ENCODE measurements around the gene RPL9. TPM values are rescaled to one million over a fixed set of nuclear protein-coding genes. Genes with fewer than 3 reads are reported as not detected.

Gene RPL9
- total RNA-seq, 2 donors from 2014 or later: 1,881 to 2,610 TPM

GRCh38 chr4:39452860-39453587 lies 5.7 kb downstream of the RPL9 start:
- peak overlapping the region; percentile 85 for H3K27ac Mint-ChIP-seq
- H3K36me3 Mint-ChIP-seq (ENCODE audit: low read depth): peaks cover 4% of the 10 kb centered on the region

DNA sequence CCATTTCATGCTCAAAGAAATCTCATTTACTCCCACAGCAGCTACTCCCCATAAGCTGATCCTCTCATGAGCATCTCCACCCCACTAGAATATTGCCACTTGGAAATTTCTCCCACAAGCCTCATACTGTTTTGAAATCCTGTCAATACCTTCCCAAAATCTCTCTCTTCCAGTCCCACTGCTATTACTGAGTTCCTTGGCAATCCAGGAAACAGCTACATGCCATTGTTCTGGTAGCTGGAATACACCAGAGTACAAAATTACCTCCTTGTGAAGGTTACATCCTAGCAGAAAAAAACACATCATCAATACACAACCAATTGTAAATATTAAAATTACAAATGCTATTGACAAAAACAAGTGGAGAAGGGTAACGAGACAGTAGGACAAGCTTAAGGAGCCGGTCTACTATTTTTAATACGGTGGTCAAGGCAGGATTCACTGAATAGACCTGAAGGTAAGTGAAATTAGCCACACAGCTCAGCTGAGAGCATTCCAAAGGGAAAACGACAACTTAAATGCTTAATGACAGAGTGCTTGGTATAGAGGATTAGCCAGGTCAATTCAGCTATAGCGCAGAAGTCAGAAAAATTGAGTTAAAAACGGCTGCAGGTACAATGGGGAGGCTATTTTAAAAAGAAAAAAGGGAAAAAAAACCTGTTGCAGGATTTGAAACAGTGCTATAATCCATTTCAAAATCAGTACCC lies 6.4 kb downstream of the RPL9 start:
- Mint-ChIP-seq H3K27ac (peak overlapping the region; percentile 85), H3K27me3 (no peaks in the 10 kb centered on the region), H3K4me3 (peak overlapping the region; percentile 41), H3K36me3 (ENCODE audit: low read depth) (peaks cover 4% of the 10 kb centered on the region), H3K4me1 (peaks cover 10% of the 10 kb centered on the region)
- DNase-seq (no peak), ATAC-seq (no peak)
- H3K9me3 ChIP-seq (ENCODE audit: control insufficient read depth, low read length, poor library complexity, severe bottlenecking): no peaks in the 10 kb centered on the region

More at GRCh38 chr4:39452860-39453587, 5.7 kb downstream of the RPL9 start:
- ATAC-seq: no peak
- Mint-ChIP-seq H3K4me1 (peaks cover 16% of the 10 kb centered on the region), H3K27me3 (no peaks in the 10 kb centered on the region), H3K4me3 (peak overlapping the region; percentile 67)
- no peak for DNase-seq
- H3K9me3 ChIP-seq (ENCODE audit: control insufficient read depth, low read length, poor library complexity, severe bottlenecking): no peaks in the 10 kb centered on the region

DNA sequence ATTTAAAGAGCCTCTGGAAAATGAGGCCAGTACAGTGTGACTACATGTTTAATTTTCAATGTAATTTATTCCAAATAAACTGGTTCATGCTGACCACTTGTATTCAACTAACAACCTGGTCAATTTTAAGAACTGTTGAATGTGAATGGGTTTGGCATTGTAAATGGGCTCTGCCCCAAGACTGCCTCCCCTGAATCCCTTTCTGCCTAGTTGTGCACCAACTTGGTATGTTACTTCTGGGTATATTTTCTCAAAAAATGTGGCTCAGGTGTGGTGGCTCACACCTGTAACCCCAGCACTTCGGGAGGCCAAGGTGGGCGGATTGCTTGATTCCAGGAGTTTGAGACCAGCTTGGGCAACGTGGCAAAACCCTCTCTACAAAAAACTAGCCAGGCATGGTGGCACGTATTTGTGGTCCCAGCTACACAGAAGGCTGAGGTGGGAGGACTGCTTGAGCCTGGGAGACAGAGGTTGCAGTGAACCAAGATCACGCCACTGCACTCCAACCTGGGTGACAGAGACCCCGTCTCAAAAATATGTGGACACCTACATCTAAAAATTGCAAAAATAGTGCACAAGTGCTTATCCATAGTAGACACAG lies 7.2 kb downstream of the RPL9 start:
- ATAC-seq (no peak), DNase-seq (no peak)
- Mint-ChIP-seq H3K27me3 (no peaks in the 10 kb centered on the region), H3K36me3 (ENCODE audit: low read depth) (peaks cover under 1% of the 10 kb centered on the region), H3K4me1 (peaks cover 5% of the 10 kb centered on the region), H3K27ac (peak overlapping the region; percentile 85), H3K4me3 (no peak overlapping the region)
- H3K9me3 ChIP-seq (ENCODE audit: control insufficient read depth, low read length, poor library complexity, severe bottlenecking): no peaks in the 10 kb centered on the region

DNA sequence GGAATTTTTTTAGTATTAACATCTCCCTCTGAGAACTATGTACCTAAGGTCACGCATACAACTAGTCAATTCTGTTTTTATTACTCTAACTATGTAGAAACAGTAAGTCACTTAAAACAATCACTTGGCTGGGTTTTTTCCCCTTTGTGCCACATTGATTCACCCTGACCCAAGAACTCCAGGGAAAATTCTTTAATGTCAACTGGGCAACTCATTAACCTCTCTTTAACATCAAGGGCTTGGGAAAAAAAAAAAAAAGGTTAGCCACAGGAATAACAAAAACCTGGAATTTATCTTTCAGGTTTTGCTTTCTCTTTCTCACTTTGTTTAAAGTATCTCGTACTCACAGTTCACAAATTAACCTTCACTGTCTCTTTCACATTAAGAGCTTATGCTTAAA lies 8.1 kb downstream of the RPL9 start:
- H3K9me3 ChIP-seq (ENCODE audit: control insufficient read depth, low read length, poor library complexity, severe bottlenecking): no peaks in the 10 kb centered on the region
- H3K36me3 Mint-ChIP-seq (ENCODE audit: low read depth): no peaks in the 10 kb centered on the region

DNA sequence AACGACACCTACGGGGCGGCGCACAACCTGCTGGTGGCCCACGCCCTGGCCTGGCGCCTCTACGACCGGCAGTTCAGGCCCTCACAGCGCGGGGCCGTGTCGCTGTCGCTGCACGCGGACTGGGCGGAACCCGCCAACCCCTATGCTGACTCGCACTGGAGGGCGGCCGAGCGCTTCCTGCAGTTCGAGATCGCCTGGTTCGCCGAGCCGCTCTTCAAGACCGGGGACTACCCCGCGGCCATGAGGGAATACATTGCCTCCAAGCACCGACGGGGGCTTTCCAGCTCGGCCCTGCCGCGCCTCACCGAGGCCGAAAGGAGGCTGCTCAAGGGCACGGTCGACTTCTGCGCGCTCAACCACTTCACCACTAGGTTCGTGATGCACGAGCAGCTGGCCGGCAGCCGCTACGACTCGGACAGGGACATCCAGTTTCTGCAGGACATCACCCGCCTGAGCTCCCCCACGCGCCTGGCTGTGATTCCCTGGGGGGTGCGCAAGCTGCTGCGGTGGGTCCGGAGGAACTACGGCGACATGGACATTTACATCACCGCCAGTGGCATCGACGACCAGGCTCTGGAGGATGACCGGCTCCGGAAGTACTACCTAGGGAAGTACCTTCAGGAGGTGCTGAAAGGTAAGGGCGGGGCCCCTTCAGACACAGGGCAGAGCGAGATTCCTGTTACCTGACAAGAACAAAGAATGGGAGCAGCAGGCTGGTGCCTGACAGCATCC lies 11.7 kb downstream of the RPL9 start:
- ATAC-seq (peak; percentile 93), DNase-seq (peak; percentile 21 to 53 (median 47))
- Mint-ChIP-seq H3K27me3 (no peaks in the 10 kb centered on the region), H3K4me1 (peaks cover 2% of the 10 kb centered on the region), H3K27ac (peak overlapping the region; percentile 65), H3K36me3 (ENCODE audit: low read depth) (no peaks in the 10 kb centered on the region), H3K4me3 (peak overlapping the region; percentile 74)
- H3K9me3 ChIP-seq (ENCODE audit: control insufficient read depth, low read length, poor library complexity, severe bottlenecking): no peaks in the 10 kb centered on the region

More for the DNA sequence above, 8.1 kb downstream of the RPL9 start:
- Mint-ChIP-seq H3K27ac (peak overlapping the region; percentile 85), H3K27me3 (no peaks in the 10 kb centered on the region), H3K4me1 (peaks cover 5% of the 10 kb centered on the region), H3K4me3 (no peak overlapping the region)
- ATAC-seq (no peak), DNase-seq (no peak)

GRCh38 chr4:39446483-39446841 lies 12.3 kb downstream of the RPL9 start:
- ATAC-seq (no peak), DNase-seq (no peak)
- Mint-ChIP-seq H3K36me3 (ENCODE audit: low read depth) (no peaks in the 10 kb centered on the region), H3K4me3 (peak overlapping the region; percentile 74), H3K4me1 (peaks cover 2% of the 10 kb centered on the region), H3K27ac (peak overlapping the region; percentile 65), H3K27me3 (no peaks in the 10 kb centered on the region)
- no peaks in the 10 kb centered on the region for H3K9me3 ChIP-seq (ENCODE audit: control insufficient read depth, low read length, poor library complexity, severe bottlenecking)

DNA sequence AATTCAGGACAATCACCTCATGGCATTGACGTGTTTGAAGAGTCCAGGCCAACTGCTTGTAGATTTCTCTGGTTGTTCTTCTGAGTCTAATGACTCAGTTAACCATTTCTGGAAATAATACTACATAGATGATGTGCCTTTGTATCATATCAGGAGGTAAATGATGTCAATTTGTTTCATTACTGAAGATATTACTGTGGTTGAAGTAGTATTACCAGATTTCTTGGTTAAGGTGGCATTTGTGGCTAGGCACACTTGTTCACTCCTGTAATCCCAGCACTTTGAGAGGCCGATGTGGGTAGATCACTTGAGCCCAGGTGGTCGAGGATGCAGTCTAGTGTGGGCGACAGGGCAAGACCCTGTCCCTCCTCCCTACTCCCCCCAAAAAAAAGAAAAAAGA lies 15.7 kb downstream of the RPL9 start:
- DNase-seq: no peak
- H3K4me3 Mint-ChIP-seq: no peak overlapping the region
- no peak overlapping the region for H3K27ac Mint-ChIP-seq
- H3K36me3 Mint-ChIP-seq (ENCODE audit: low read depth): no peaks in the 10 kb centered on the region
- no peaks in the 10 kb centered on the region for H3K27me3 Mint-ChIP-seq
- no peak for ATAC-seq
- no peaks in the 10 kb centered on the region for H3K4me1 Mint-ChIP-seq
- no peaks in the 10 kb centered on the region for H3K9me3 ChIP-seq (ENCODE audit: control insufficient read depth, low read length, poor library complexity, severe bottlenecking)

GRCh38 chr4:39441593-39441992 lies 17.1 kb downstream of the RPL9 start:
- ATAC-seq (no peak), DNase-seq (no peak)
- no peaks in the 10 kb centered on the region for H3K9me3 ChIP-seq (ENCODE audit: control insufficient read depth, low read length, poor library complexity, severe bottlenecking)
- H3K27ac Mint-ChIP-seq: no peak overlapping the region
- no peaks in the 10 kb centered on the region for H3K4me1 Mint-ChIP-seq
- H3K36me3 Mint-ChIP-seq (ENCODE audit: low read depth): no peaks in the 10 kb centered on the region
- H3K4me3 Mint-ChIP-seq: no peak overlapping the region
- peaks cover 10% of the 10 kb centered on the region for H3K27me3 Mint-ChIP-seq

- peak overlapping the region; percentile 4 for H3K27ac Mint-ChIP-seq
- no peaks in the 10 kb centered on the region for H3K9me3 ChIP-seq (ENCODE audit: control insufficient read depth, low read length, poor library complexity, severe bottlenecking)
- no peaks in the 10 kb centered on the region for H3K36me3 Mint-ChIP-seq (ENCODE audit: low read depth)
- DNase-seq: no peak
- H3K4me1 Mint-ChIP-seq: no peaks in the 10 kb centered on the region
- no peak overlapping the region for H3K4me3 Mint-ChIP-seq
- ATAC-seq: no peak
- peaks cover 10% of the 10 kb centered on the region for H3K27me3 Mint-ChIP-seq
These were observed 22.8 kb downstream of the RPL9 start for GRCh38 chr4:39435659-39436563.

- Mint-ChIP-seq H3K4me1 (no peaks in the 10 kb centered on the region), H3K27ac (no peak overlapping the region), H3K36me3 (ENCODE audit: low read depth) (no peaks in the 10 kb centered on the region), H3K27me3 (peaks cover 10% of the 10 kb centered on the region), H3K4me3 (no peak overlapping the region)
- no peaks in the 10 kb centered on the region for H3K9me3 ChIP-seq (ENCODE audit: control insufficient read depth, low read length, poor library complexity, severe bottlenecking)
- DNase-seq: no peak
- no peak for ATAC-seq
These were observed 24.7 kb downstream of the RPL9 start for GRCh38 chr4:39433878-39434492.

DNA sequence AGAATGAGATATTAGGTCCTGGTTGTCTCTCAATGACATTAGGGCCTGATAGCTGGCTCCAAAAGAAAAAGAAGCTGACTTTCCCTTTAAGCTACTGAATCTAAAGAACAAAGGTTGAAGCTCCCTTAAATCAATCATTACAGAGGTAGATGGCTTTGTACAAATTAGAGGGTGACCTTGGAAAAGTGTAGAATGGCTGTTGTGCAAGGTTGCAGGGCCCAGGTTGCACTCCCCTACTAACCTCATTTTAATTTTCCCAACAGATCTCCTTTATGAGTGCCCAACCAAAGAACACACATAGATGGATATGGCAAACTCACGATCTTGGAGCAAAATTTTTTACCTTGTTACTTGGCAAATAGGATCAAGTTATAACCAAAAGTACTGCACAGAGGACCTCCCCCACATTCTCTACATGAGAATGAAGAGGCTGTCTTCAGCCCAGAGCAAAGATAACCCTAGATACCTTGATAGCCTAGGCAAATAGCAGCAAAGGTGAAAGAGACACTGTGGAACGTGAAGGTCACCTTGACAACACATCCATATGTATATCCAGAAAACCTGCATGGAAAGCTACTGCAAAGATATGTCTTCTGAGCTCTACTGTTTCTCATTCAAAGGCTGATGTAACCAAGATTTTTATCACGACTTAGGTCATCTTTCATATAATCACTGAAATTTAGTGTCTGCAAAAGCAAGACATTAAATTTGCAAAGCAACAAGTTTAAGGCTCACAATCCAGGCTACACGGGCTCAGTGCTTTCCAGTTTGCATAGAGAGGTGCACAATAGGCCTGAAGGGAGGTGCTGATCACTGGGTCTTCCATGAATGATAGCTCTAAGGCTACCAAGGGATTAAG lies 29.0 kb downstream of the RPL9 start:
- Mint-ChIP-seq H3K27me3 (no peaks in the 10 kb centered on the region), H3K27ac (no peak overlapping the region), H3K36me3 (ENCODE audit: low read depth) (no peaks in the 10 kb centered on the region), H3K4me1 (peaks cover 2% of the 10 kb centered on the region), H3K4me3 (no peak overlapping the region)
- ATAC-seq (no peak), DNase-seq (no peak)
- no peaks in the 10 kb centered on the region for H3K9me3 ChIP-seq (ENCODE audit: control insufficient read depth, low read length, poor library complexity, severe bottlenecking)

Data from T-helper 17 cell (primary cell).